H1 (cell line): ENCODE measurements around the gene RAB34. TPM values are rescaled to one million over a fixed set of nuclear protein-coding genes. Genes with fewer than 3 reads are reported as not detected.

ENCODE experiments used
- CTCF ChIA-PET: fragments of 300-600 bp; sonication (Branson Sonifier 250); formaldehyde crosslinking; loops from one replicate; lab custom pipeline; 2021; ENCODE audit not compliant: partially characterized antibody; lab: Charles Lee
- POLR2A ChIA-PET: fragments of 300-600 bp; sonication (Branson Sonifier 250); formaldehyde crosslinking; loops from one replicate; lab custom pipeline; 2021; ENCODE audit warnings: inconsistent platforms; ENCODE audit not compliant: partially characterized antibody; lab: Charles Lee
- DNase-seq, 2 experiments: peaks; one replicate each; pipeline versions ENCODE4 v3.0.0 to v3.0.0-alpha.2; 2010 to 2022; ENCODE audit warnings: low spot score in 2 of 2, low read depth in 1 of 2, mixed read lengths in 1 of 2
- FAIRE-seq: peaks from 2 replicates; lab custom pipeline; 2011; peaks lifted over from hg19 to GRCh38; lab: Jason Lieb, UNC
- H2AFZ ChIP-seq: 2 replicates; pipeline ENCODE4 v1.8.1; 2012; ENCODE audit warnings: low read length, inconsistent platforms
- H2AK5ac ChIP-seq: 2 replicates; pipeline ENCODE4 v1.6.1; 2013; ENCODE audit warnings: low read depth, low read length
- H2BK120ac ChIP-seq: replicated peaks from 2 replicates; pipeline ENCODE3; 2013; ENCODE audit warnings: low read depth, low read length, inconsistent platforms
- H2BK12ac ChIP-seq: 2 replicates; pipeline ENCODE4 v1.6.1; 2013; ENCODE audit warnings: low read depth, low read length
- H2BK15ac ChIP-seq: 2 replicates; pipeline ENCODE4 v1.6.1; 2013; ENCODE audit warnings: low read length
- H2BK20ac ChIP-seq: 2 replicates; pipeline ENCODE4 v1.6.1; 2013; ENCODE audit warnings: low read length
- H2BK5ac ChIP-seq: 2 replicates; pipeline ENCODE4 v1.6.1; 2013; ENCODE audit warnings: low read depth, low read length
- H3K14ac ChIP-seq: 2 replicates; pipeline ENCODE4 v1.6.1; 2013; ENCODE audit warnings: inconsistent platforms; ENCODE audit not compliant: insufficient read length
- H3K18ac ChIP-seq: 2 replicates; pipeline ENCODE4 v1.6.1; 2013; ENCODE audit warnings: low read length; ENCODE audit errors: extremely low read depth
- H3K23ac ChIP-seq: 2 replicates; pipeline ENCODE4 v1.6.1; 2013; ENCODE audit warnings: inconsistent platforms; ENCODE audit not compliant: insufficient read length
- H3K23me2 ChIP-seq: 2 replicates; pipeline ENCODE4 v1.6.1; 2013; ENCODE audit warnings: low read depth, low read length
- H3K27ac ChIP-seq: 2 replicates; pipeline ENCODE4 v1.6.1; 2011; ENCODE audit warnings: low read depth, low read length, inconsistent platforms
- H3K27me3 ChIP-seq, 4 experiments: replicated peaks in 1 of 4; 1 replicate in 1 of 4; 2 replicates in 3 of 4; pipeline versions ENCODE4 v1.6.1 to v1.8.1; 2011 to 2013; ENCODE audit warnings: low read length in 3 of 4, mild to moderate bottlenecking in 3 of 4, inconsistent platforms in 2 of 4, mixed read lengths in 2 of 4, moderate library complexity in 1 of 4; ENCODE audit not compliant: control insufficient read depth in 3 of 4, insufficient read depth in 3 of 4; ENCODE audit errors: extremely low read depth in 1 of 4
- H3K36me3 ChIP-seq, 4 experiments: 2 replicates each; pipeline versions ENCODE4 v1.6.1 to v1.8.1; 2011 to 2013; ENCODE audit warnings: mild to moderate bottlenecking in 4 of 4, low read length in 3 of 4, moderate library complexity in 2 of 4, control low read depth in 1 of 4, inconsistent platforms in 1 of 4; ENCODE audit not compliant: insufficient read depth in 4 of 4, control insufficient read depth in 2 of 4
- H3K4ac ChIP-seq: replicated peaks from 2 replicates; pipeline ENCODE3; 2013; ENCODE audit warnings: low read length, low read depth, mixed read lengths, inconsistent platforms; ENCODE audit not compliant: insufficient read length
- H3K4me1 ChIP-seq, 4 experiments: replicated peaks in 1 of 4; 1 replicate in 1 of 4; 2 replicates in 3 of 4; pipeline versions ENCODE4 v1.6.1 to v1.8.1; 2011 to 2013; ENCODE audit warnings: low read length in 3 of 4, inconsistent platforms in 2 of 4, mixed read lengths in 1 of 4; ENCODE audit not compliant: insufficient read depth in 4 of 4, control insufficient read depth in 3 of 4
- H3K4me2 ChIP-seq, 2 experiments: 2 replicates each; pipeline versions ENCODE4 v1.6.1 to v1.8.1; 2011 to 2013; ENCODE audit warnings: low read depth in 2 of 2, low read length in 2 of 2, control low read depth in 1 of 2, inconsistent platforms in 1 of 2, mild to moderate bottlenecking in 1 of 2; ENCODE audit not compliant: insufficient read depth in 1 of 2
- H3K4me3 ChIP-seq, 4 experiments: fragments of 200-600, 300-600 bp in 1 of 4; sonication (generic), shearing (Covaris generic), sonication (Bioruptor Twin) in 1 of 4; 2 replicates each; pipeline versions ENCODE4 v1.5.1 to v1.8.1; 2011 to 2016; ENCODE audit warnings: low read length in 4 of 4, low read depth in 3 of 4, control low read depth in 2 of 4, inconsistent platforms in 2 of 4, mild to moderate bottlenecking in 2 of 4, mixed read lengths in 1 of 4, moderate library complexity in 1 of 4; ENCODE audit not compliant: insufficient read depth in 2 of 4; ENCODE audit errors: extremely low read depth in 1 of 4
- H3K56ac ChIP-seq: replicated peaks from 2 replicates; pipeline ENCODE3; 2013; ENCODE audit warnings: low read depth, mild to moderate bottlenecking, mixed read lengths, low read length, inconsistent platforms; ENCODE audit not compliant: insufficient read length
- H3K79me1 ChIP-seq: 2 replicates; pipeline ENCODE4 v1.6.1; 2013; ENCODE audit warnings: low read depth, low read length, control low read depth
- H3K79me2 ChIP-seq, 2 experiments: 2 replicates each; pipeline versions ENCODE4 v1.6.1 to v1.8.1; 2012 to 2013; ENCODE audit warnings: low read length in 2 of 2, mild to moderate bottlenecking in 2 of 2, inconsistent platforms in 1 of 2; ENCODE audit not compliant: insufficient read depth in 2 of 2, control insufficient read depth in 1 of 2
- H3K9ac ChIP-seq, 4 experiments: replicated peaks in 1 of 4; 1 replicate in 1 of 4; 2 replicates in 3 of 4; pipeline versions ENCODE4 v1.6.1 to v1.8.1; 2011 to 2013; ENCODE audit warnings: low read depth in 3 of 4, low read length in 3 of 4, control low read depth in 2 of 4, mild to moderate bottlenecking in 2 of 4, moderate library complexity in 2 of 4, inconsistent platforms in 1 of 4; ENCODE audit errors: extremely low read depth in 1 of 4
- H3K9me3 ChIP-seq, 2 experiments: 2 replicates each; pipeline versions ENCODE4 v1.6.1 to v1.8.1; 2012 to 2013; ENCODE audit warnings: mild to moderate bottlenecking in 2 of 2, moderate library complexity in 2 of 2, control low read depth in 1 of 2, inconsistent platforms in 1 of 2, low read depth in 1 of 2, low read length in 1 of 2, mixed read lengths in 1 of 2; ENCODE audit not compliant: insufficient read depth in 2 of 2
- H4K20me1 ChIP-seq, 2 experiments: replicated peaks in 1 of 2; 2 replicates each; pipeline versions ENCODE3 to v1.8.1; 2011 to 2013; ENCODE audit warnings: inconsistent platforms in 2 of 2, low read length in 2 of 2, mild to moderate bottlenecking in 1 of 2; ENCODE audit not compliant: insufficient read depth in 2 of 2, control insufficient read depth in 1 of 2
- H4K5ac ChIP-seq: 2 replicates; pipeline ENCODE4 v1.6.1; 2013; ENCODE audit warnings: low read length, low read depth, mixed read lengths, inconsistent platforms; ENCODE audit not compliant: insufficient read length
- H4K8ac ChIP-seq: 2 replicates; pipeline ENCODE4 v1.8.0; 2013; ENCODE audit warnings: mild to moderate bottlenecking, moderate library complexity, low read length, inconsistent platforms; ENCODE audit not compliant: insufficient read depth; ENCODE audit errors: extremely low read depth
- H4K91ac ChIP-seq: replicated peaks from 2 replicates; pipeline ENCODE3; 2013; ENCODE audit warnings: low read length, mixed read lengths, inconsistent platforms; ENCODE audit not compliant: insufficient read length
- ATF3 ChIP-seq: IDR thresholded peaks from 2 replicates; pipeline ENCODE4 v1.6.1; 2011; ENCODE audit warnings: low read depth, mild to moderate bottlenecking, low read length; ENCODE audit not compliant: insufficient read depth
- E2F6 ChIP-seq: IDR thresholded peaks from 2 replicates; pipeline ENCODE4 v1.6.1; 2012; ENCODE audit warnings: inconsistent platforms
- HDAC6 ChIP-seq: IDR thresholded peaks from one replicate; pipeline ENCODE4 v1.7.1; 2012; ENCODE audit warnings: low read depth, mild to moderate bottlenecking, inconsistent platforms, low read length, moderate library complexity
- JUND ChIP-seq: IDR thresholded peaks from 2 replicates; pipeline ENCODE4 v1.6.1; 2011; ENCODE audit warnings: mild to moderate bottlenecking, improper control_type of control experiment, low read length
- POLR2AphosphoS5 ChIP-seq: IDR thresholded peaks from 2 replicates; pipeline ENCODE4 v1.6.1; 2011; ENCODE audit warnings: low read depth, low read length
- POU5F1 ChIP-seq: IDR thresholded peaks from 2 replicates; pipeline ENCODE4 v1.6.1; 2011; ENCODE audit warnings: low read depth, mild to moderate bottlenecking, low read length, moderate library complexity
- RBBP5 ChIP-seq: IDR thresholded peaks from 2 replicates; pipeline ENCODE4 v1.7.1; 2012; ENCODE audit warnings: low read depth, mild to moderate bottlenecking, inconsistent platforms, low read length, moderate library complexity, borderline replicate concordance
- TBP ChIP-seq: IDR thresholded peaks from 2 replicates; pipeline ENCODE4 v1.6.1; 2011; ENCODE audit warnings: low read depth, low read length, improper control_type of control experiment
- TEAD4 ChIP-seq: IDR thresholded peaks from 2 replicates; pipeline ENCODE4 v1.6.1; 2012; ENCODE audit warnings: low read depth, low read length, inconsistent platforms, mixed read lengths
- WGBS, 2 experiments: shearing (Covaris generic) in 1 of 2; methylation state at CpG; one replicate each; pipeline versions ENCODE4 v1.1.6 to v1.1.7; 2013 to 2015; ENCODE audit warnings: low lambda C conversion rate in 2 of 2, mixed read lengths in 2 of 2, inconsistent platforms in 1 of 2, low coverage in 1 of 2, missing lambda C conversion rate in 1 of 2; ENCODE audit not compliant: insufficient replicate concordance in 2 of 2, insufficient coverage in 1 of 2, insufficient read length in 1 of 2; ENCODE audit errors: extremely low coverage in 1 of 2, missing lambda C conversion rate in 1 of 2; 5-methylcytosine and 5-hydroxymethylcytosine counted together
- polyA plus RNA-seq, 7 experiments: library from polyadenylated mRNA; depleted of rRNA in 3 of 7; stranded (reverse) in 5 of 7; unstranded in 2 of 7; fragments of >200 nt in 5 of 7; fragments of 200-250 nt in 2 of 7; gene quantifications; 1 replicate in 5 of 7; 2 replicates in 1 of 7; 4 replicates in 1 of 7; pipeline versions ENCODE4 v1.2.1 to v1.2.3, GENCODE V29; 2011 to 2013; ENCODE audit warnings: missing spikeins in 2 of 7, mixed read lengths in 2 of 7
- total RNA-seq: library from RNA; stranded (reverse); fragmentation: NEBNext Ultra II Directional; extraction: Animal tissue kit (Norgen Biotek cat#: 25700); gene quantifications from 2 replicates; pipeline ENCODE4 v1.2.1, GENCODE V29; 2021

RAB34 gene
- total and polyA plus RNA-seq, 2 of the 8 experiments (the other 6 are each of a cell fraction or from before 2014, with no cell fraction given), result 237 to 305 TPM

DNA sequence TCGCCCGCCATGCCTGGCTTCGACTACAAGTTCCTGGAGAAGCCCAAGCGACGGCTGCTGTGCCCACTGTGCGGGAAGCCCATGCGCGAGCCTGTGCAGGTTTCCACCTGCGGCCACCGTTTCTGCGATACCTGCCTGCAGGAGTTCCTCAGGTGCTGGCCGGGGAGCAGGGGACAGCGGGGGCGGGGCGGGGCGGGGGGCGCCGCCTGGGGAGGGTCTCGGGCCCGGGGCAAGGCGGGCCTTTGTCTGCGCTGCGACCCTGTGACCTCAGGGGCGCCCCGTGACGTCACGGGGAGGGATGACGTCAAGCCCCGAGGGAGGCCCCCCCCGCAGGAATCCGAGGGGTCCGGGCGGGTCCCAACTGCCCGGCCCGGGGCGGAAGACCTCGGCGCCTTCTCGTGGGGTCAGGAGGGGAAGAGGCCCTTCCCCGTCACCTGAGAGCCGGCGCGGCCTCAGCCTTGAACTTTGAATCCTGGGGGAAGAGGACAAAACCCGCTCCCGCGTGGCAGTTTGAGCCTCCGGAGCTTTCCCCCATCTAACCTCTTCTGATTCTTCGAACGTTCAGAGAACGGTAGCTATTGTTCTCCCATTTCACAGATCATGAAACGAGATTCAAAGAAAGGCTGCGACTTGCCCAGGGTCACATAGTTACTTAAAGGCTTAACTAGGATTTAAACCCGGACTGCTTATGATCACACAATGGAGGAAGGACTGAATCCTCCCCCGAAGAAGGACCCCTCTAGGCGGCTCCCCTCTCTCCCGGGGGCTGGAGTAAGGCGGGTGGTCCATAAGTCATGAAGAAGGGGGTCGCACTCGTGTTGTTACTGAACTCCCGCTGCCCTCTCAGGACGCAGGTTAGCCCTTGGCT is 26.7 kb upstream of the RAB34 start:
- peak overlapping the region; percentile 72; the same call in 1 of the 2 replicates for H2BK15ac ChIP-seq
- peak overlapping the region; percentile 99 for H2BK5ac ChIP-seq
- peak overlapping the region; percentile 100 for H4K8ac ChIP-seq
- H3K27me3 ChIP-seq, result no peaks in the 10 kb centered on the region
- no peaks in the 10 kb centered on the region for H3K9me3 ChIP-seq
- no peak overlapping the region for H3K23ac ChIP-seq
- DNase-seq (peak in 1 of 2 experiments; percentile 91), FAIRE-seq (no peak)
- peak overlapping the region; percentile 80; the same call in 1 of the 2 replicates for H2BK12ac ChIP-seq
- peak overlapping the region; percentile 95 for H3K4ac ChIP-seq
- no peak overlapping the region for H2AFZ ChIP-seq
- H3K23me2 ChIP-seq, result peaks cover 23% of the 10 kb centered on the region
- POLR2A ChIA-PET, result interaction anchor here (0.6 to 15.3 kb wide), 22 partner anchors 10 to 205 kb away, joined by 3 to 813 read pairs (median 4); partner anchors contain the start of genes FLOT2, NEK8, PROCA1 and RAB34
- peak overlapping the region; percentile 99 for H3K27ac ChIP-seq
- H4K5ac ChIP-seq, result peak overlapping the region; percentile 95
- peaks cover 25 to 28% of the 10 kb centered on the region in 2 experiments for H4K20me1 ChIP-seq
- H4K91ac ChIP-seq, result peak overlapping the region; percentile 91
- peaks cover 19 to 38% of the 10 kb centered on the region in 2 experiments for H3K79me2 ChIP-seq
- peak overlapping the region; percentile 70; the same call in 1 of the 2 replicates for H2AK5ac ChIP-seq
- H2BK20ac ChIP-seq, result peak overlapping the region; percentile 32; the same call in 1 of the 2 replicates
- CTCF ChIA-PET, result interaction anchor here (0.7 to 11.7 kb wide), 7 partner anchors 7 to 135 kb away, joined by 3 to 316 read pairs (median 9); partner anchors contain the start of genes NEK8, RPL23A and TLCD1
- no peak overlapping the region for H3K14ac ChIP-seq
- H3K36me3 ChIP-seq, result peaks cover 22 to 32% (median 23%) of the 10 kb centered on the region in 4 experiments
- 1% methylated on average over 32 of the region's 61 CpGs; no CpG with 5 or more reads in 1 of the 2 experiments for WGBS, 2 experiments
- H3K4me2 ChIP-seq, result peak overlapping the region; percentile 92 to 93
- H2BK120ac ChIP-seq, result no peak overlapping the region
- H3K18ac ChIP-seq, result peak overlapping the region; percentile 97
- peak overlapping the region; percentile 94 to 99 (median 98) for H3K4me3 ChIP-seq
- peak overlapping the region; percentile 78 to 98 (median 97) for H3K9ac ChIP-seq
- H3K79me1 ChIP-seq, result peaks cover 14% of the 10 kb centered on the region; the same call in 1 of the 2 replicates
- peaks cover 0 to 30% (median 25%) of the 10 kb centered on the region in 4 experiments; a peak in 6 of 7 replicates for H3K4me1 ChIP-seq
- H3K56ac ChIP-seq, result peak overlapping the region; percentile 98
- TF ChIP-seq JUND, result peak; percentile 56; the same call in 1 of the 2 replicates
- peak; percentile 66 for TF ChIP-seq POLR2AphosphoS5
- no peak for TF ChIP-seq RBBP5
- TF ChIP-seq TBP, result peak; percentile 67
- TF ChIP-seq TEAD4, result peak; percentile 96
- TF ChIP-seq POU5F1, result no peak
- TF ChIP-seq ATF3, result no peak
- peak; percentile 68; the same call in 1 of the 2 replicates for TF ChIP-seq E2F6
- no peak for TF ChIP-seq HDAC6
